Uterus (tissue), 4 donors: ENCODE results near the gene SP2. TPM values are rescaled to one million over a fixed set of nuclear protein-coding genes. Genes with fewer than 3 reads are reported as not detected.

Experiments used
- DNase-seq, 2 donors: peaks; one replicate each; pipeline ENCODE4 v3.0.0-alpha.2; 2019 to 2020
- H3K27ac ChIP-seq, 2 donors: fragments of 200-600 bp; sonication (generic); 1 replicate in 1 of 2; 2 replicates in 1 of 2; pipeline ENCODE4 v1.5.1; 2016 to 2018
- H3K27me3 ChIP-seq, 2 donors: fragments of 200-600 bp; sonication (generic); one replicate each; pipeline ENCODE4 v1.5.1; 2018 to 2019; ENCODE audit warnings: control low read depth in 1 of 2
- H3K36me3 ChIP-seq, 2 donors: fragments of 200-600 bp; sonication (generic); one replicate each; pipeline ENCODE4 v1.5.1; 2019; ENCODE audit warnings: control low read depth in 1 of 2
- H3K4me1 ChIP-seq, 2 donors: fragments of 200-600 bp; sonication (generic); one replicate each; pipeline ENCODE4 v1.5.1; 2018 to 2019; ENCODE audit warnings: control low read depth in 1 of 2
- H3K4me3 ChIP-seq, 2 donors: fragments of 200-600 bp; sonication (generic); 1 replicate in 1 of 2; 2 replicates in 1 of 2; pipeline ENCODE4 v1.5.1; 2018 to 2019; ENCODE audit warnings: mild to moderate bottlenecking in 1 of 2
- H3K9me3 ChIP-seq, 2 donors: fragments of 200-600 bp; sonication (generic); one replicate each; pipeline ENCODE4 v1.5.1; 2019; ENCODE audit warnings: control low read depth in 1 of 2
- CTCF ChIP-seq, 4 experiments: fragments of 200-600 bp in 2 of 4; fragments of 450-650 bp in 2 of 4; sonication (generic) in 2 of 4; IDR thresholded peaks; one replicate each; pipeline ENCODE4 v1.5.1; 2016 to 2019; ENCODE audit warnings: antibody characterized with exemption in 4 of 4, mild to moderate bottlenecking in 2 of 4, moderate library complexity in 1 of 4
- POLR2A ChIP-seq, 2 donors: fragments of 450-650 bp; IDR thresholded peaks; one replicate each; pipeline ENCODE4 v1.6.1; 2016; ENCODE audit warnings: antibody characterized with exemption in 2 of 2, mild to moderate bottlenecking in 1 of 2, moderate library complexity in 1 of 2
- intact Hi-C: fragments of 100-400 bp; cut with DNase I; formaldehyde crosslinking; loops from one replicate; pipeline ENCODE4 v1.15.1; 2023; ENCODE audit warnings: low total_unique reads
- total RNA-seq, 4 donors: library from RNA; depleted of rRNA in 3 of 4; stranded (reverse); fragments of >200 nt in 3 of 4; gene quantifications; one replicate each; pipeline versions ENCODE4 v1.1.0 to v1.2.4, GENCODE V29; 2014 to 2023
- donor health status: DM: yes; HTN: yes; CAD: no.

SP2 gene
- total RNA-seq, 4 donors from 2014 or later, result 0.88 to 18.7 (median 1.3) TPM

GRCh38 chr17:47879776-47880454 lies 16.1 kb upstream of the SP2 start:
- H3K27me3 ChIP-seq, result no peaks in the 10 kb centered on the region
- DNase-seq, result no peak
- TF ChIP-seq POLR2A (IDR thresholded peaks at IDR 0.05), result no peak
- no peak for TF ChIP-seq CTCF (IDR thresholded peaks at IDR 0.05)
- intact Hi-C loops, result no loop called here
- H3K9me3 ChIP-seq, result no peaks in the 10 kb centered on the region
- no peaks in the 10 kb centered on the region for H3K36me3 ChIP-seq
- H3K4me3 ChIP-seq, result no peak overlapping the region
- no peak overlapping the region for H3K27ac ChIP-seq
- H3K4me1 ChIP-seq, result no peaks in the 10 kb centered on the region

- H3K27ac ChIP-seq, result peak overlapping the region; percentile 38 to 63
Observed at GRCh38 chr17:47882247-47882646, 13.8 kb upstream of the SP2 start.

GRCh38 chr17:47882695-47883588 lies 13.1 kb upstream of the SP2 start:
- intact Hi-C loops, result no loop called here
- no peak overlapping the region for H3K4me3 ChIP-seq
- H3K27me3 ChIP-seq, result no peaks in the 10 kb centered on the region
- no peaks in the 10 kb centered on the region for H3K36me3 ChIP-seq
- H3K9me3 ChIP-seq, result no peaks in the 10 kb centered on the region
- peak overlapping the region; percentile 38 to 63 for H3K27ac ChIP-seq
- no peak for TF ChIP-seq POLR2A (IDR thresholded peaks at IDR 0.05)
- TF ChIP-seq CTCF (IDR thresholded peaks at IDR 0.05), result no peak
- DNase-seq, result no peak
- H3K4me1 ChIP-seq, result no peaks in the 10 kb centered on the region

More at GRCh38 chr17:47882247-47882646, 13.8 kb upstream of the SP2 start:
- Histone ChIP-seq H3K4me3 (peak overlapping the region in 1 of 2 donors; percentile 5), H3K9me3 (no peaks in the 10 kb centered on the region), H3K27me3 (no peaks in the 10 kb centered on the region), H3K36me3 (no peaks in the 10 kb centered on the region), H3K4me1 (no peaks in the 10 kb centered on the region)
- peak in 1 of 2 donors; percentile 50 for DNase-seq
- no peak for TF ChIP-seq POLR2A (IDR thresholded peaks at IDR 0.05)
- no peak for TF ChIP-seq CTCF (IDR thresholded peaks at IDR 0.05)
- intact Hi-C loops, result no loop called here

- no peak overlapping the region for H3K4me3 ChIP-seq
- H3K9me3 ChIP-seq, result no peaks in the 10 kb centered on the region
- H3K27ac ChIP-seq, result peak overlapping the region in 1 of 2 donors; percentile 23
- H3K4me1 ChIP-seq, result no peaks in the 10 kb centered on the region
- no peak for TF ChIP-seq CTCF (IDR thresholded peaks at IDR 0.05)
- H3K36me3 ChIP-seq, result no peaks in the 10 kb centered on the region
- intact Hi-C loops, result no loop called here
- peak; percentile 41 to 43 for DNase-seq
- no peaks in the 10 kb centered on the region for H3K27me3 ChIP-seq
Observed at GRCh38 chr17:47883589-47884426, 12.2 kb upstream of the SP2 start.
